Adrenal gland (tissue), 5 donors: ENCODE measurements around the gene FOXA1.

Source experiments
- POLR2A ChIP-seq, 2 donors: fragments of 450-650 bp; IDR thresholded peaks; one replicate each; pipeline ENCODE4 v1.6.1; 2017; ENCODE audit warnings: antibody characterized with exemption in 2 of 2, mild to moderate bottlenecking in 2 of 2, moderate library complexity in 1 of 2
- TF ChIP-seq, protein P1 (sequence below), 6 experiments: fragments of 450-650 bp in 4 of 6; fragments of 200-600 bp in 2 of 6; sonication (generic) in 1 of 6; IDR thresholded peaks; 1 replicate in 5 of 6; 2 replicates in 1 of 6; pipeline versions ENCODE4 v1.5.1 to v1.8.0; 2016 to 2021; ENCODE audit warnings: antibody characterized with exemption in 6 of 6, mild to moderate bottlenecking in 2 of 6, moderate library complexity in 1 of 6
- donor health status: DM: no; HTN: no; CAD: no.

DNA sequence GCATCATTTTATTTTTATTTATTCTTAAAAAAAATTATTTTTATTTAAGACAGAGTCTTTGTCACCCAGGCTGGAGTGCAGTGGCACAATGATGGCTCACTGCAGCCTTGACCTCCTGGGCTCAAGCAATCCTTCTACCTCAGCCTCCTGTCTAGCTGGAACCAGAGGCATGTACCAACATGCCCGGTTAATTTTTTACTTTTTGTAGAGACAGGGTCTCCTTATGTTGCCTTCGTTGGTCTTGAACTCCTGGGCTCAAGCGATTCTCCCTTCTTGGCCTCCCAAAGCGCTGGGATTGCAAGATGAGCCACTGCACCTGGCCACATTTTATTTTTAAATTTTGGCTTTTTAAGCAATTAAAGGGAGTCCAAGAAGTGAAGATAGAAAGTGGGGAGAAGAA lies 21.8 kb upstream of the FOXA1 start:
- TF ChIP-seq, protein P1, sequence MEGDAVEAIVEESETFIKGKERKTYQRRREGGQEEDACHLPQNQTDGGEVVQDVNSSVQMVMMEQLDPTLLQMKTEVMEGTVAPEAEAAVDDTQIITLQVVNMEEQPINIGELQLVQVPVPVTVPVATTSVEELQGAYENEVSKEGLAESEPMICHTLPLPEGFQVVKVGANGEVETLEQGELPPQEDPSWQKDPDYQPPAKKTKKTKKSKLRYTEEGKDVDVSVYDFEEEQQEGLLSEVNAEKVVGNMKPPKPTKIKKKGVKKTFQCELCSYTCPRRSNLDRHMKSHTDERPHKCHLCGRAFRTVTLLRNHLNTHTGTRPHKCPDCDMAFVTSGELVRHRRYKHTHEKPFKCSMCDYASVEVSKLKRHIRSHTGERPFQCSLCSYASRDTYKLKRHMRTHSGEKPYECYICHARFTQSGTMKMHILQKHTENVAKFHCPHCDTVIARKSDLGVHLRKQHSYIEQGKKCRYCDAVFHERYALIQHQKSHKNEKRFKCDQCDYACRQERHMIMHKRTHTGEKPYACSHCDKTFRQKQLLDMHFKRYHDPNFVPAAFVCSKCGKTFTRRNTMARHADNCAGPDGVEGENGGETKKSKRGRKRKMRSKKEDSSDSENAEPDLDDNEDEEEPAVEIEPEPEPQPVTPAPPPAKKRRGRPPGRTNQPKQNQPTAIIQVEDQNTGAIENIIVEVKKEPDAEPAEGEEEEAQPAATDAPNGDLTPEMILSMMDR (IDR thresholded peaks at IDR 0.05): no peak
- no peak for TF ChIP-seq POLR2A (IDR thresholded peaks at IDR 0.05)
